Measurements from ENCODE around the gene GDPD5.

- no peak for TF ChIP-seq CTCF (IDR thresholded peaks at IDR 0.05; ENCODE audit: insufficient read depth, low read length, poor library complexity, severe bottlenecking)
- TF ChIP-seq EZH2phosphoT487 (conservative IDR thresholded peaks at IDR 0.05; ENCODE audit: low read length): no peak
Observed at GRCh38 chr11:75429641-75429901, 96.2 kb downstream of the GDPD5 start.
